Neural cell (in vitro differentiated cells): ENCODE measurements around the gene GATAD2A.

Source experiments
- EZH2 ChIP-seq: fragments of 200-600, 300-800 bp; shearing (Covaris generic), sonication (generic); IDR thresholded peaks from 2 replicates; pipeline ENCODE4 v1.6.1; 2014; ENCODE audit warnings: antibody characterized with exemption, low read length, borderline replicate concordance, mild to moderate bottlenecking; ENCODE audit not compliant: insufficient read depth, poor library complexity, severe bottlenecking
- POLR2AphosphoS5 ChIP-seq: IDR thresholded peaks from 2 replicates; pipeline ENCODE4 v1.6.1; 2012
- SMC3 ChIP-seq: fragments of 450-650 bp; conservative IDR thresholded peaks from 2 replicates; pipeline ENCODE4 v1.6.1; 2014; ENCODE audit warnings: antibody characterized with exemption, mild to moderate bottlenecking, moderate library complexity; ENCODE audit not compliant: poor library complexity
- TF ChIP-seq, protein P1 (sequence below): fragments of 450-650 bp; IDR thresholded peaks from 2 replicates; pipeline ENCODE4 v1.5.1; 2014; ENCODE audit warnings: antibody characterized with exemption, mild to moderate bottlenecking, moderate library complexity; ENCODE audit not compliant: poor library complexity, severe bottlenecking

DNA sequence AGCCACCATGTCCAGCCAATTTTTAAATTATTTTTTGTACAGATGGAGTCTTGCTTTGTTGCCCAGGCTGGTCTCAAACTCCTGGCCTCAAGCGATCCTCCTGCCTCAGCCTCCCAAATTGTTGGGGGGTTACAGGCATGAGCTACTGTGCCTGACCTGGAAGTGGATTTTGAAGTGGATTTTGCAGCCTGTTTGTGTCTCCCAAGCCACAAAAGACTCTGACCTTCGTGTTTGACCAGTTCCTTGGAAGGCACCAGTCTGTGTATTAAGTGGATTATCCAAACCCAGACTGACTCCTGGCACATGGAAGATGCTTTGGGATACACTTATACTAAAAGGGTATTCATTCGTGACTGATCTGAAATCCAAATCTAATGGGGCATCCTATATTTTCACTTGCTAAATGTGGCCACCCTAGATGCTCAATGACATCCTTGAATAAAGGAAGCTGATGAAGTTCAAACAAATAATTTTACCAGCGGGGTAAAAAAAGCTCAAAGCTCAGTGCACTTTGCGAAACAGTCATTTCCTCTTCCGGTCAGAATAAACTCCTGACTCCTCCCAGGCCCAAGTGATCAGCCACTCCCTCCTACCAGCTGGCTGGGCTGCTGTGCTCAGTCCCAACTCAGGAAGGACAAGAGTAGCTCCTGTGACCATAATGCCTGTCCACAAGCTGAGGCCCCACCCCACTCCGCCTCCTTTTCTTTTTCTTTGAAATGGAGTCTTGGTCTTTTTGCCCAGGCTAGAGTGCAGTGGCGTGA is 32.6 kb upstream of the GATAD2A start:
- TF ChIP-seq, protein P1, sequence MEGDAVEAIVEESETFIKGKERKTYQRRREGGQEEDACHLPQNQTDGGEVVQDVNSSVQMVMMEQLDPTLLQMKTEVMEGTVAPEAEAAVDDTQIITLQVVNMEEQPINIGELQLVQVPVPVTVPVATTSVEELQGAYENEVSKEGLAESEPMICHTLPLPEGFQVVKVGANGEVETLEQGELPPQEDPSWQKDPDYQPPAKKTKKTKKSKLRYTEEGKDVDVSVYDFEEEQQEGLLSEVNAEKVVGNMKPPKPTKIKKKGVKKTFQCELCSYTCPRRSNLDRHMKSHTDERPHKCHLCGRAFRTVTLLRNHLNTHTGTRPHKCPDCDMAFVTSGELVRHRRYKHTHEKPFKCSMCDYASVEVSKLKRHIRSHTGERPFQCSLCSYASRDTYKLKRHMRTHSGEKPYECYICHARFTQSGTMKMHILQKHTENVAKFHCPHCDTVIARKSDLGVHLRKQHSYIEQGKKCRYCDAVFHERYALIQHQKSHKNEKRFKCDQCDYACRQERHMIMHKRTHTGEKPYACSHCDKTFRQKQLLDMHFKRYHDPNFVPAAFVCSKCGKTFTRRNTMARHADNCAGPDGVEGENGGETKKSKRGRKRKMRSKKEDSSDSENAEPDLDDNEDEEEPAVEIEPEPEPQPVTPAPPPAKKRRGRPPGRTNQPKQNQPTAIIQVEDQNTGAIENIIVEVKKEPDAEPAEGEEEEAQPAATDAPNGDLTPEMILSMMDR: no peak
- TF ChIP-seq POLR2AphosphoS5 (no peak), EZH2 (no peak), SMC3 (no peak)
